Esophagus squamous epithelium (tissue), 4 donors: ENCODE data around the gene PSMA7.

ENCODE experiments used
- POLR2A ChIP-seq, 4 donors: fragments of 450-650 bp; IDR thresholded peaks; one replicate each; pipeline ENCODE4 v1.6.1; 2017; ENCODE audit warnings: antibody characterized with exemption in 4 of 4, mild to moderate bottlenecking in 4 of 4, moderate library complexity in 3 of 4
- TF ChIP-seq, protein P1 (sequence below), 6 experiments: fragments of 450-650 bp in 4 of 6; fragments of 200-600 bp in 2 of 6; sonication (generic) in 2 of 6; IDR thresholded peaks; one replicate each; pipeline ENCODE4 v1.5.1; 2016 to 2019; ENCODE audit warnings: antibody characterized with exemption in 6 of 6, mild to moderate bottlenecking in 4 of 6, moderate library complexity in 4 of 6

DNA sequence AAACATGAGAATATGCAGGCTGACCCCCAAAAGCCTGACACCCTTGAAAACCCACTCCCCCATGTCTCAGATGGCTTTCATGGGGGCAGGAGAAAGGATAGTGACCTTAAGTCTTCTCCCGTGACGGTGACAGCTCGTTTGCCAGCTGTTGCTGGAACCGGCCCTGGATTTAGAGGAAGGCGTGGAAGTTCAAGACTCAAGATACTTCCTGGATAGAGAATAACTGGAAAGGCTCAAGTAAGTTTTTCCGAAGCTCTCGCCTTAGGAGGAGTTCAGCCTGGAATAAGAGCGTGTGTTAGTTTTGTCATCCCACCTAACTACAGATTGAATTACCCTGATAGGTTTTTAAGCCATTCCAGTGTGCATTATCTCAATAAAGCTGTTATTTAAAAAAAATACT is 28.1 kb upstream of the PSMA7 start:
- TF ChIP-seq, protein P1, sequence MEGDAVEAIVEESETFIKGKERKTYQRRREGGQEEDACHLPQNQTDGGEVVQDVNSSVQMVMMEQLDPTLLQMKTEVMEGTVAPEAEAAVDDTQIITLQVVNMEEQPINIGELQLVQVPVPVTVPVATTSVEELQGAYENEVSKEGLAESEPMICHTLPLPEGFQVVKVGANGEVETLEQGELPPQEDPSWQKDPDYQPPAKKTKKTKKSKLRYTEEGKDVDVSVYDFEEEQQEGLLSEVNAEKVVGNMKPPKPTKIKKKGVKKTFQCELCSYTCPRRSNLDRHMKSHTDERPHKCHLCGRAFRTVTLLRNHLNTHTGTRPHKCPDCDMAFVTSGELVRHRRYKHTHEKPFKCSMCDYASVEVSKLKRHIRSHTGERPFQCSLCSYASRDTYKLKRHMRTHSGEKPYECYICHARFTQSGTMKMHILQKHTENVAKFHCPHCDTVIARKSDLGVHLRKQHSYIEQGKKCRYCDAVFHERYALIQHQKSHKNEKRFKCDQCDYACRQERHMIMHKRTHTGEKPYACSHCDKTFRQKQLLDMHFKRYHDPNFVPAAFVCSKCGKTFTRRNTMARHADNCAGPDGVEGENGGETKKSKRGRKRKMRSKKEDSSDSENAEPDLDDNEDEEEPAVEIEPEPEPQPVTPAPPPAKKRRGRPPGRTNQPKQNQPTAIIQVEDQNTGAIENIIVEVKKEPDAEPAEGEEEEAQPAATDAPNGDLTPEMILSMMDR (IDR thresholded peaks at IDR 0.05), result no peak
- no peak for TF ChIP-seq POLR2A (IDR thresholded peaks at IDR 0.05)
